GM12878 (cell line): Measurements from ENCODE around the gene L3HYPDH. TPM values are rescaled to one million over a fixed set of nuclear protein-coding genes. Genes with fewer than 3 reads are reported as not detected.

Experiments
- ATF3 ChIP-seq: IDR thresholded peaks from 2 replicates; pipeline ENCODE4 v1.6.1; 2011; ENCODE audit warnings: low read depth, mild to moderate bottlenecking, low read length, moderate library complexity, borderline replicate concordance; ENCODE audit errors: extremely low read depth
- CEBPZ ChIP-seq: fragments of 150-350 bp; IDR thresholded peaks from 2 replicates; pipeline ENCODE4 v1.6.1; 2016; ENCODE audit warnings: low read depth, low read length
- ESRRA ChIP-seq: IDR thresholded peaks from 2 replicates; pipeline ENCODE4 v1.6.1; 2012; ENCODE audit warnings: mild to moderate bottlenecking, low read length, improper control_type of control experiment
- MAX ChIP-seq: IDR thresholded peaks from 2 replicates; pipeline ENCODE4 v1.6.1; 2012; ENCODE audit warnings: low read depth, low read length, improper control_type of control experiment
- MLLT1 ChIP-seq: fragments of 450-650 bp; IDR thresholded peaks from 2 replicates; pipeline ENCODE4 v1.6.1; 2016; ENCODE audit warnings: mild to moderate bottlenecking
- SMAD5 ChIP-seq: IDR thresholded peaks from 2 replicates; pipeline ENCODE4 v1.6.1; 2016; ENCODE audit warnings: antibody characterized with exemption, low read depth
- STAT3 ChIP-seq: IDR thresholded peaks from 2 replicates; pipeline ENCODE4 v1.6.1; 2011; ENCODE audit warnings: low read depth, low read length, improper control_type of control experiment
- polyA plus RNA-seq, 11 experiments: library from polyadenylated mRNA; depleted of rRNA in 4 of 11; unstranded in 6 of 11; stranded (reverse) in 5 of 11; fragments of >200 nt; fragmentation: Nextera tagmentation in 4 of 11; fragmentation: Illumina TruSeq in 1 of 11; extraction: Ambion mirVana in 4 of 11; extraction: Trizol in 1 of 11; gene quantifications; 1 replicate in 1 of 11; 2 replicates in 10 of 11; pipeline versions ENCODE4 v1.2.1 to v1.2.3, GENCODE V29; 2011 to 2016; ENCODE audit warnings: inconsistent platforms in 2 of 11, missing spikeins in 2 of 11, low read depth in 1 of 11
- total RNA-seq, 4 experiments: library from RNA; depleted of rRNA in 3 of 4; stranded (reverse); fragments of >200 nt in 3 of 4; fragmentation: Illumina TruSeq in 1 of 4; extraction: Trizol in 1 of 4; gene quantifications; 2 replicates each; pipeline versions ENCODE4 v1.2.1 to v1.2.3, GENCODE V29; 2013 to 2021

Gene L3HYPDH
- total and polyA plus RNA-seq, 10 of the 15 experiments (the other 5 are each of a cell fraction or from before 2014, with no cell fraction given): 11.5 to 27.8 (median 15.8) TPM

GRCh38 chr14:59520224-59520623 is 36.0 kb upstream of the L3HYPDH start (continued):
- no peak for TF ChIP-seq ATF3
- TF ChIP-seq MAX: no peak
- TF ChIP-seq MLLT1: no peak
- no peak for TF ChIP-seq SMAD5
- TF ChIP-seq STAT3: no peak
- TF ChIP-seq CEBPZ: no peak
- TF ChIP-seq ESRRA: no peak
